ENCODE results near the gene SCYGR8.
A peak's percentile ranks its signal among the peaks of the same experiment; 100 is the strongest.

DNA sequence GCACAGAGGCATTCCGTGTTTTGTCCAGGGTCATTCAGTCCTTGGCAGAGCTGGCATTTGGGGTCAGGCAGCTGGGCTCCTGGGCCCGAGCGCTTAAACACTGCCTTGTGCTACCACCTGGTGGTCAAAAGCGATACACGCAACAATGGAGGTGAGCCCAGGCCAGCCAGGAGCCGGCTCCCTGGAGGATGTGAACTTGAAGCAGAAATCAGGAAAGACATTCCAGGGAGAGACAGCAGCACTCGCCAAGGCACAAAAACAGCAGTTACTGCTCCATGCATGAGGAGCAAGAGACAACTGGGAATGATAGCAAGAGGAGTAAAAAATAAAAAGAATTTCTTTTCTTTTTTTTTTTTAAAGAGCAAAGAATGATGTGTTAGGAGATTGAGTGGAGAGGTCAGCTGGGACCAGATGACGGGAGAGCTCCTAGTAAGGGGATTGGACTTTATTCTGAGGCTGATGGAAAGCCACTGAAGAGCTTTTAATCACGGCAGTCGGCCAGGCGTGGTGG is 20.7 kb downstream of the SCYGR8 start:
- TF ChIP-seq, protein P1, sequence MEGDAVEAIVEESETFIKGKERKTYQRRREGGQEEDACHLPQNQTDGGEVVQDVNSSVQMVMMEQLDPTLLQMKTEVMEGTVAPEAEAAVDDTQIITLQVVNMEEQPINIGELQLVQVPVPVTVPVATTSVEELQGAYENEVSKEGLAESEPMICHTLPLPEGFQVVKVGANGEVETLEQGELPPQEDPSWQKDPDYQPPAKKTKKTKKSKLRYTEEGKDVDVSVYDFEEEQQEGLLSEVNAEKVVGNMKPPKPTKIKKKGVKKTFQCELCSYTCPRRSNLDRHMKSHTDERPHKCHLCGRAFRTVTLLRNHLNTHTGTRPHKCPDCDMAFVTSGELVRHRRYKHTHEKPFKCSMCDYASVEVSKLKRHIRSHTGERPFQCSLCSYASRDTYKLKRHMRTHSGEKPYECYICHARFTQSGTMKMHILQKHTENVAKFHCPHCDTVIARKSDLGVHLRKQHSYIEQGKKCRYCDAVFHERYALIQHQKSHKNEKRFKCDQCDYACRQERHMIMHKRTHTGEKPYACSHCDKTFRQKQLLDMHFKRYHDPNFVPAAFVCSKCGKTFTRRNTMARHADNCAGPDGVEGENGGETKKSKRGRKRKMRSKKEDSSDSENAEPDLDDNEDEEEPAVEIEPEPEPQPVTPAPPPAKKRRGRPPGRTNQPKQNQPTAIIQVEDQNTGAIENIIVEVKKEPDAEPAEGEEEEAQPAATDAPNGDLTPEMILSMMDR (IDR thresholded peaks at IDR 0.05; ENCODE audit: borderline replicate concordance, extremely low read depth, low read length, poor library complexity, severe bottlenecking): peak; percentile 85
- no peak for TF ChIP-seq EZH2 (IDR thresholded peaks at IDR 0.05; ENCODE audit: borderline replicate concordance, low read depth, low read length, severe bottlenecking)
